GM23338 (cell line): ENCODE data around the gene MAPK1.

ENCODE experiments used
- CTCF ChIP-seq, 2 experiments: fragments of 200-600 bp in 1 of 2; sonication (generic) in 1 of 2; conservative IDR thresholded peaks; 2 replicates each; pipeline versions ENCODE4 v1.5.1 to v1.6.1; 2016 to 2017; ENCODE audit warnings: antibody characterized with exemption in 2 of 2, low read depth in 2 of 2, mild to moderate bottlenecking in 2 of 2, moderate library complexity in 1 of 2
- EZH2 ChIP-seq: fragments of 200-600 bp; sonication (generic); IDR thresholded peaks from one replicate; pipeline ENCODE4 v1.8.0; 2017; ENCODE audit warnings: antibody characterized with exemption, mild to moderate bottlenecking, low read depth; ENCODE audit not compliant: unreplicated experiment
- EZH2phosphoT487 ChIP-seq: fragments of 200-600 bp; sonication (generic); IDR thresholded peaks from one replicate; pipeline ENCODE4 v1.8.1; 2018; ENCODE audit warnings: antibody characterized with exemption; ENCODE audit not compliant: unreplicated experiment
- JUNB ChIP-seq: IDR thresholded peaks from one replicate; pipeline ENCODE4 v1.6.1; 2016; ENCODE audit warnings: antibody characterized with exemption; ENCODE audit not compliant: unreplicated experiment
- POLR2AphosphoS5 ChIP-seq: IDR thresholded peaks from 2 replicates; pipeline ENCODE4 v1.6.1; 2016; ENCODE audit warnings: antibody characterized with exemption, low read depth
- REST ChIP-seq: IDR thresholded peaks from one replicate; pipeline ENCODE4 v1.6.1; 2018; ENCODE audit warnings: antibody characterized with exemption; ENCODE audit not compliant: unreplicated experiment
- ZNF114 ChIP-seq: fragments of 250-450 bp; sonication (Bioruptor Pico); IDR thresholded peaks from 2 replicates; pipeline ENCODE4 v1.5.0; 2020; ENCODE audit warnings: mild to moderate bottlenecking, moderate library complexity

GRCh38 chr22:21896951-21897513, 29.6 kb upstream of the MAPK1 start:
- TF ChIP-seq CTCF (conservative IDR thresholded peaks at IDR 0.05; ENCODE audit: low read depth in 2 of 2) (no peak), POLR2AphosphoS5 (no peak), EZH2phosphoT487 (no peak), EZH2 (no peak), JUNB (no peak), REST (no peak), ZNF114 (CRISPR knock-in tag) (no peak)
